Measurements from ENCODE around the gene ZSCAN2.
A peak's percentile ranks its signal among the peaks of the same experiment; 100 is the strongest.
"Not testable (repeated sequence)": the region's sequence is repeated elsewhere in the genome, so short reads cannot be mapped to it uniquely, and the experiment has no call there.

The ZSCAN2 gene

DNA sequence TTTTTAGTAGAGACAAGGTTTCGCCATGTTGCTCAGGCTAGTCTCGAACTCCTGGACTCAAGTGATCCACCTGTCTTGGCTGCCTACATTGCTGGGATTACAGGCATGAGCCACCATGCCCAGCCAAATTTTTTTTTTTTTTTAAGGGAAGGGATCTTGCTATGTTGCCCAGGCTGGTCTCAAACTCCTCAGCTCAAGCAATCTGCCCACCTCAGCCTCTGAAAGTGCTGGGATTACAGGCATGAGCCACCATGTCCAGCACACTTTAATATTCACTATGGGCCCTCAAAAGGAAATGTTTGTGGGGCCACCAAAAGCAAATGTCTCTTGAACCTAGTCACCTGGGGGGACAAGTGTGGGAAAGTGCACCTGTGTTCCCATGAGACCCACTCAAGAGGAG, 41.8 kb downstream of the ZSCAN2 start:
- DNase-seq = not testable (repeated sequence)

DNA sequence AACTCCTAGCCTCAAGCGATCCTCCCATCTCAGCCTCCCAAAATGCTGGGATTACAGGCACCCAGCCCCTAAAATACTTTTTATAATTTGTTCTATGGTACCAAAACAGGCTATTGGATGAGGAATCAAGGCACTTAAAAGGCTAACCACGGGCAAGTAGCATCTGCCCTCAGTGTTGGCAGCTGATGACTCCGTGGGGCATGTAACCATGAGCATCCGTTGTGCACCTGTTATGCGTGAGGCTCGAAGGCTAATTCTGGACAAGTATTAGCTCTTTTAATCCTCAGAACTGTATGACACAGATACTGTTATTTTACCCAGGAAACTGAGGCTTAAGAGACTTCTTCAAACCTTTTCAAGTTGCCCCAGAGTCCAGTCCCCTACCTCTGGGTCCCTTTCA, 43.0 kb downstream of the ZSCAN2 start:
- DNase-seq = no peak

DNA sequence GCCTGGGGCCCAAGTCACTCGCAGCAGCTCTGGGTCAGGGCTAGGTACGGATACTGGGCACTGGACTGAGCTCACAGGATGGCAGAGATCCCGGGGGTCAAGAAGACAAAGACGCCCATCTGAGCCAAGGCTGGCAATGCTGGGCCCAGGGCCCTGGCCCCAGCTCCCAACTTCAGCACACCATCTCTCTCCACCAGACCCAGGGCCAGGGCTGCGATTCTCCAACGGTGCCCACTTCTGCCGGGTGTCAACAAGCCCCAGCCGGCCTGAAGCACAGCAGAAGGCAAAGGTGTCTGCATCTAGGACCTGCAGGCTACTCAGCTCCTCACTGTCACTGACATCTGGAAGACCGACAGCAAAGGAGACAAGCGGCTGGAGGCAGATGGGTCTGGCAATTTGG, 44.7 kb downstream of the ZSCAN2 start:
- DNase-seq = no peak

DNA sequence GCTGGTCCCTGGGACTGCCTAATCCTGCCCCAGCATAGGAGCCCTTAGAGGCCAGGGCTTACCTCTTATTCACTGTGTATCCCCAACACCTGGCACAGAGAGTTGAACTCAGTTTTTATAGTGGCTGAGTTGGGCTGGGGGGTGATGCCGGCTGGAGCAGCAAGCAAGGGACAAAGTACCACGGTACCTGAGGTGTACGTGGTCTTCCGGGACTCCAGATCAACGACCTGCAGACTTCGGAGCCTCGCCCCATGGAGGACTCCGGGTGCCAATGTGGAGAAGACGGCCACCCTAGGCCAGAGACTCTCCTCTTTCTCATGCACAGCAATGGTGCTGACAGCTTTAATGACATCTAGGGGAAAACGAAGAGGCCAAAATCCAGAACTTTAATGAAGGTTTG, 45.2 kb downstream of the ZSCAN2 start:
- no peak for DNase-seq

DNA sequence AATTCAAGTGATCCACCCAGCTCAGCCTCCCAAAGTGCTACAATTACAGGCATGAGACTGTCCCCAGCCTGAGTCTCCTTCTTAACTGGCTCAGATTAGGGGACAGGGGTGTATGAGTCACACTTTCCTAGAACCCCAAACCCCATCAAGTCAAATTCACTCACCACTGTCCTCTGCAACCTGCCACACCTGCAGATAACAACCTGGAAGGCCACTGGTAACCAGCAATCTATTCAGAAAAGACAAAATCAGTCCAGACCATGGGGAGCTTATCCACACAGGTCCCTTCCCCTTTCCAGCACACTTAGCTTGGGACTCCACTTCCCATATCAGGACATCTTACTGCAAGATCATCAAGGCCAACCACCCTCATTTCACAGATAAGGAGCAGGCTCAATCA, 46.9 kb downstream of the ZSCAN2 start:
- no peak for DNase-seq

DNA sequence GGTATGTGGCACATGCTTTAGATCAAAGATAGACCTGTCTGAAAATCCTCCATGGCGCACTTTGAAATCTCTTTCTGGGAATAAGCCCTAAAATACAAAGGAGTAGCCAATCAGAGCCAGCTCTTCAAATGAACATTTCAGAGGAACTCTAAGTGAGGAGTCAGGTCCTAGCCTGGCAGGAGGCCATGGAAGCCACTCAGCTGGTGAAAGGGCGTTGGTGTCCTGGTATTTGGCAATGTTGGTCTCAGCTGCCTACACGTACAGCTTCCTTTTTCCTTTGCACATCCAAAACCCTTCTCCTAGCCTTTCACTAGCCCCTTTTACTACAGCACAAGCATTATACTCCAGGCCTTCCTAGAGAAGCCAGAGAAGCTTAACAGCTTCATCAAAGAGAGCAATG, 47.7 kb downstream of the ZSCAN2 start:
- DNase-seq = no peak

DNA sequence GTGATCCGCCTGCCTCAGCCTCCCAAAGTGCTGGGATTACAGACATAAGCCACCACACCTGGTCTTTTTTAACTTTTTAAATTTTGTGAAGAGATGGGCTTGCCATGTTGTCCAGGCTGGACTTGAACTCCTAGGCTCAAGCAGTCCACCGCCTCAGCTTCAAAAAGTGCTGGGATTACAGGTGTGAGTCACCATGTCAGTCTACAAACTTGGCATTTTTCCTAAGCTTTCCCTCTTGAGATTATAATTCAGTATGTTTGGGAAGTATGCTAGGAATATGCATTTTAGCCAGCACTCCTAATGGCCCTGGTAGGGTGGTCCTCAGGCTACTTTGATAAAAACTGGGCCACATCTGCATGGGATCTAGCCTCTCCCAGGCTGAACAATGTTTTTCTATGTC, 48.9 kb downstream of the ZSCAN2 start:
- no peak for DNase-seq

DNA sequence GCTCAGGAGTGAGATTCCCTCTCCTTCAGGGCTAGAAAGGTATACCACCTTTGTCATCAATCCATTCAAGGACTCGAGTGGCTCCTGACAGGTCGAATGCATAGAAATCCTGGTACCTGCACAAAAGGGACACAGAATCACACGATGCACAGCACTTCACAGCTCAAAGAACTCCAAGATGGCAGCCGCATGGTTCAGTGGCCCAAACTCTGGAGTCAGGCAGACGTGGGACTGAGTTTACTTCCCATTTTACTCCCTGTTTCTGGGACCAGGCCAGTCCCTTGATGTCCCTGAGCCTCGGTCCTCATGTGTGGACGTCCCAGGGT, 52.7 kb downstream of the ZSCAN2 start:
- DNase-seq = no peak

DNA sequence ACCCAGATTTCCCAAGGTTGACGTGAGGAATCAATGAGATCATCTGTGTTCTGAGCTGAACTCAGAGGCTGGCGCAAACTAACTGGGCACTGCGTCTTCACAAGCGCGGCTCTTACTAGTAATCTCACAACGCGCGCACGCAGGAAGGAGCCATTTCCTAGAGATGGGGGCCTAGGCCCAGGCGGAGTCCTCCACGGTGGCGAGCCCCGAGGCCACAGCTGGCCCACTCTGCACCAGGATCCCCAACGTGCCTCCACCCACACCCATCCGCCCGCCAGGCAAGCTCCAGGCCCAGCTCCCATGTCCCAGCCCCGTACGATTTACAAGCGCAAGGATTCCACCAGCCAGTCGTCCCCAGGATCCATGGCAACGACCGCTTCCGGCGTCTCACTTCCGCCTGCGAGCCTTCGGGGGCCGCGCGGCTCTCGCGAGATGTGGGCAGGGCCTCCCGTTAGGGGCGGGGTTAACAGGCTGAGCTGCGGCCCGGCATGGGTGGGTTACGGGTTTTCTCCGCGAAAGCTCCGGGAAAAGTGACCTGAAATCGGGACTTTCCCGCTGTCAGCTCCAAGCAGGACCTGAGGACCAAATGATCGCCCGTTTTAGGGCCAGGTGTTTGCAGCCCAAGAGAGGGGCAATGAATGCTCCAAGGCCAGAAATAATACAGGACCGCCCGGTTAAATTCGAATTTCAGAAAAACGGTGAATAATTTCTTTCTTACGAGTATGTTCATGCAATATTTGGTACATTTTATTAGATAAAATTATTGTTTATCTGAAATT, 53.3 kb downstream of the ZSCAN2 start, which contains the start of gene WDR73:
Gene WDR73 (minus strand): TSS at position 374 of the 779 bp plus-strand sequence. CDS start 9 bp downstream, at position 365.
- DNase-seq = peak; percentile 97

DNA sequence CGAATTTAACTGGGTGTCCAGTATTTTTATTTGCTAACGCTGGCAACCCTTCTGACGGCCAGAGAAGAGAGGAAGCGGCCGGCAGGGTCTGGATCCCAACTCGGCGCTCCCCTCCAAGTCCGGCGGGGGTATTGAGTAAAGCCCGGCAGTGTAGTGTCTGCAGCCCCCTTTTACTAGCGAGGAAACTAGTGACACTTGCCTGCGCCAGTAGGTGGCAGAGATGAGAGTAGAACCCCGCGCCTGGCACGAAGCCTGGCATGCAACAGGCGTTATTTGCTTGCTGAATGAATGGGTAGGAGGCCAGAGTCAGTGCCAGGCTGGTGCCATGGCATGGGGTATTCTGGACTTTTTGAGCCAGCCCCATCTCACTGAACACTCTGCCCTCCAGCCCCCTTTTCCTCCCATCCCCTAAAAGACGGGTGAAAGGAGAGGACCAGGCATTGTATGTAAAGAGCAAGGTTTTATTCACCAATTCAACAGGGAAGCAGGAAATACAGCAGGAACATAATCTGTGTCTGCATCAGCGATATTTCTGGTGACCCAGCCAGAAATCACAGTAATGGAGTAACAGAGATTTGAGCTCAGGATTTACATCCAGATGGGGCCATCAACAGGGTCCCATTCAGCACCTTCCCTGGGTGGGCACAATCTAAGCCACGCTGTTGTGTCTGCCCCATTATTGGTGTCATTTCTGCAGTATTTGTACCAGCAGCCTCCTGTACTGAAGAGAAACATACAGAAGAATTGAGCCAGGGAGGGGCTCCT, 54.1 kb downstream of the ZSCAN2 start:
- peak; percentile 68 to 69 for DNase-seq

DNA sequence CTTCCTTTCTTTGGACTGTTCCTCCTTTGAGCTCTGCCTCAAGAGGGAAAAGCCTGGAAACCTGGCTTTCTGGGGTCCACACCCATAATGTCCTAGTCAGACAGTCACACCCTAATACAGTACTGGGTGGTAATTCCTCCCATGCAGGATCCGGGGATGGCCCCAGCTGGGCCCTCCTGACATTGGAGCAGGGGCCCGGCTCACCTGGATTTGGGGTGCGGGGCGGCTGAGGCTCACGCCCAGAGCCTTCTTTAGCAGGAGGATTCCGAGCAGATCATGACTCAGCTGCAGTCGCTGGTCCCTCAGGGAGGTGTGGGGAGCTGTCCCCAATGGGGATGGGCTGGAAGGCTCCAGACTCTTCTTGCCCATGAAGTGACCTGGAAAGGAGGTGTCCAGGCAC, 56.2 kb downstream of the ZSCAN2 start:
- no peak for DNase-seq

DNA sequence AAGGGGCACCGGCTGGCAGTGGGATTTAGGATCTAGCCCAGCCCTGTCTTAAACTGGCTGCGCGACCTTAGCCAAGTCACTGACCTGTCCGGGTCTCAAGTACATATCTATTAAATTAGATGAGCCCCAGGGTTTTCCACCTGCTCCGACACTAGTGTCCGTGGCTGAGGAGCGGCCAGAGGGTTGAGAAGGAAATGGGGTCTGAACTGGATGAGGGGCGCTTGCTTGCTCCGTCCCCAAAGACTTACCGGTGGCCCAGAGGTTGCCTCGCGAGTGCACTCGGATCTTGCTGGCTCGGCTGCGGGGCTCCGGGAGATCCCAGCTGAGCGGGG, 56.9 kb downstream of the ZSCAN2 start:
- no peak for DNase-seq

DNA sequence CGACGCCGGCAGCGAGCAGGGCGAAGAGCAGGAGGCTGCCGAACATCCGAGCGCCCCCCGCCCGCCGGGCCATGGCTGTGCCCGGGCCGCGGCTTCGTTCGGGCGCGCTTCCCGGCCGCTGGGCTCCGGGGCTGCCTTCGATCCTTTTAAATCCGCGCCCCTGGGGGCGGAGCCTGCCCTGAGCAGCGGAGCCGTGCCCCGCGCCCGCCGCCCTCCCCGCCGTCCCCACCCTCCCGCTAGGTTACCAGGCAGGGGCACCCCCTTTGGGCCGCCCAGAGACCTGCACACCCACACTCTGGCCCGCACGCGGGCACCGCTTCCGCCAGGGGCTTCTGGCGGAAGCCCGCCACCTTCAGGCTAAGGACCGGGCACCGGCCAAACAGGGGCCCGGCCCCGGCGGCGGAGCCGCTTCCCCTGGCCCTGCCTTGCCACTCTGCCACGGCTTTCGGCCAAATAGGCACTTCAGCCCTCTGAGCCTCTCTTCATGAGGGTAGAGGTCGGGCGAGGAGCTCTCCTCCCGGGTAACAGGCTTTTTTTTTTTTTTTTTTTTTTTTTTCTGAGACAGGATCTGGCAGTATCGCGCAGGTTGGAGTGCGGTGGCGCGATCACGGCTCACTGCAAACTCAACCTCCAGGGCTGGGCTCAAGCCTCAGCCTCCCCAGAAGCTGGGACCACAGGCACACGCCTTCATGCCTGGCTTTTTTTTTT, 57.4 kb downstream of the ZSCAN2 start, which contains the start of gene NMB:
Gene NMB (minus strand): TSS at position 120 of the 708 bp plus-strand sequence. CDS start 47 bp downstream, at position 73.
- DNase-seq = peak; percentile 66 to 67

DNA sequence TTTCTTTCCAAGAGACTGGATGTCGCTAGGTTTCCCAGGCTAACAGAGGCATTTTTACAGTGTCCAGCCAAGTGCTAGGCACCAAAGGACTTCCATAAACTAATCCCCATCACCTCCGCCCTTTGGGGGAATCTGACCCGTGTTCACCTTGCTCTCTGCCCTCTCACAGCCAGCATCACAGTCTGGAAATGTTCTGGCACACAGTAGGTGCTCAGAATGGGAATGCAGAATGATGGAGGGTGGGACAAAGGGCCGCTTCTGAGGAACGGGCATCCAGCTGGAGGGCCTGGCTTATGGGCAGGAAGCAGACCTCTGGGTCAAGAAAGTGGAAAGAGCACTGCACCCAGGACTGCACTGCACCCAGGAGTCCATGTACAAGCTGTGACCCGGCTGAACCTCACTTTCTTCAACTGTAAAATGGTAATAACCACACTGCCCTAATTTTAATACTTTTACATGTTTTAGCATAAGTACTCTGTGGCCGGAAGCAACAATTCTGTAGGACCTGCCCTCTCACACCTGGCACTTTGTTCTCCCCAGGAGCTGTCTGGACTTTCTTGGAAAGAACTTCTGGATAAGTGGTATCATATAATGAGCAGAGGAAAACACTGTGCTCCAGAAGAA, 58.1 kb downstream of the ZSCAN2 start:
- DNase-seq = no peak

DNA sequence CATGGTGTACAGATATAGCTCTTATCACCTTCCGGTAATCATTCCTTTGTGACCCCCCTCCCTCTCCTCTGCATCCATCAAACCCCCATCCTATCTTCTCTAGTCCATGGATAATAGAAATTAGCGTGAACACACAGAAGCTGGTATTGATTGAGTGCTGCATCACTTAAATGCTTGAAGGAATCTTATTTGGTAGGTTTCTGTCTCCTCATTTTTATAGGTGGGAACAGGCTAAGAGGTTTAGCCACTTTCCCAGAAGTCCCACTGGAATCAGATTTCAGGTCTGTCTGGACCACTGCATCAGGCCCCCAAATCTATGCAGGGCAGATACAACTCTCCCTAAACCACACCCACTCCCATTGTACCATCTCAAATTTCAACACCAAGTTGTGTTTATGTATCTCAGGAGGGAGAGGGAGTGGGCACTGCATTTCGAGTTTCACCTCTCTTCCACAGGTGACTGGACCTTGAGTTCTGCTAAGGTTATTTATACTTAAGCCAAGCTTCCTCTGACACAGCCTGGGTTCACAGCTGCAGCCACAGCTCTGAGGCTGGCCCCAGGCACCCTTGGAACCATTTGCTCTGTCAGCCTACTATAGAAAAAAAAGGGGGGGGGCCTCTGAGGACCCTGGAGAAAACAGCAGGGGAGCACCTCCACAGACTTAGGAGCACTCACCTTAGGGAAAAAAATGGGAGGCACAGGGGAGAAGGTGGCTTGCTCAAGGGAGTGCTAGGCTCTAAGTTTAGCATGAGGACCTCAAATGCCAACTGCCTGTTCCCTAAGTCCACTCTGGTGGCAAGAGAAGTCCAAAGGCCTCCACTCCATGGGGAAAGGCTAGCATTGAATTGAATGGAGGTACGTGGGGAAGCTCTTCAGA, 59.3 kb downstream of the ZSCAN2 start:
- DNase-seq = no peak

DNA sequence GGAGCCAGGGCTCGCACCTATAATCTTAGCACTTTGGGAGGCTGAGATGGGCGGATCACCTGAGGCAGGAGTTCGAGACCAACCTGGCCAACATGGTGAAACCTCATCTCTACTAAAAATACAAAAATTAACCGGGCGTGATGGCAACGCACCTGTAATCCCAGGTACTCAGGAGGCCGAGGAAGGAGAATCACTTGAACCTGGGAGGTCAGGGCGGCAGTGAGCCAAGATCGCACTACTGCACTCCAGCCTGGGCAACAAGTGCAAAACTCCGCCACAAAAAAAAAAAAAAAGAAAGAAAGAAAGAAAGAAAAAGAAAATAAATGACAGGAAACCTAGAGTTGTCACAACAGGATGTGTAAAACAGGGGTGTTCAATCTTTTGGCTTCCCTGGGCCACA, 60.2 kb downstream of the ZSCAN2 start:
- DNase-seq = no peak

DNA sequence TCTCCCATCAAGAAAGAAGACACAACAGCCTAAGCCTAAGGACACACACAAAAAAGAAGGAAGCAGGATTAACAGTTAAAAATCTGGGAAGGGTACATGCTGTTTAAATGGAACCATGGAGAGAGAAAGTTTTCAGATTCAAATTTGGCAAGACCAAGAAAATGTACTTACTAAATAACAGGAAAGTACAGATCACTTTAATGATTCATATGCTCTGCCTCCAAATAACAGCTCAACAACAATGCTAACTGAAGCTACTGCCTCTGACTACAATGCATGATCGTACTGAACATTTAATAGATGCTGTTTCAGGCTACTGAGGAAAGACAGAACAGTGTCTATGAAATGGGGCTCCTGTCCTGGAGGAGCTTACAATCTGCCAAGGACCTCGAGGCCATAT, 65.6 kb downstream of the ZSCAN2 start:
- no peak for DNase-seq

DNA sequence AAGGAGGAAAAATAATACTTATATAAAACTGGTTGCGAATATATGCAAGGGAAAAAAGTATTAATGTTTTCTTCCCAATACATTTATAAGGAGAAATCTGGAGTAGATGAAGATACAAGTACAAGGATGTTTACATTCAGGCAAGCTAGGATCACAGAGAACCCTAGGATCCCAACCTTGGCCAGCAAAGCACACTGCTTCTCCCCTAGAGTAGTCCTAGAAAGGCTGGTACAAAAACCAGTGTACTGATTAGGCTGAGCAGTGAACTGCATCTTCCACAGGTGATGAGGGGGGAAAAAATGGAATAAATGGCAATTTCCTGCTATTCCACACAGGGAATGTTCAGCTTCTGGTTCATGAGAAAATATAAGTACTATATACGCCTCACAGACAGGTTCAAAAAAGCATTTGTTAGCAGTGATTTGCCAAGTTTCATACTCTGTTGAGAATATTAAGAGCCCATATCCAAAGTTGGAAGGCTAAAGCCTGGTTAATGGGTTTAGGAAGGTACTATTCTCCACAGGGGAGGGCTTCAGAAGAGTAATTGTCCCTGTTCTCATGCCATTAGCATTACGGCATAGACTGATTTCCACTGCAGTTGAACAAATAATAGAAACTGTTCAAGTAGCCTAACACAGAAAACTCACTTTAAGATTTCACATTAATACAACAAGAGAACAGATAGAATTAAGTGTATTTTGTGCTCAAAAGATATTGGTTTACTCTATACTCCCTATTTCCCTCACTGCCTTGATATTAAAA, 67.6 kb downstream of the ZSCAN2 start:
- no peak for DNase-seq

DNA sequence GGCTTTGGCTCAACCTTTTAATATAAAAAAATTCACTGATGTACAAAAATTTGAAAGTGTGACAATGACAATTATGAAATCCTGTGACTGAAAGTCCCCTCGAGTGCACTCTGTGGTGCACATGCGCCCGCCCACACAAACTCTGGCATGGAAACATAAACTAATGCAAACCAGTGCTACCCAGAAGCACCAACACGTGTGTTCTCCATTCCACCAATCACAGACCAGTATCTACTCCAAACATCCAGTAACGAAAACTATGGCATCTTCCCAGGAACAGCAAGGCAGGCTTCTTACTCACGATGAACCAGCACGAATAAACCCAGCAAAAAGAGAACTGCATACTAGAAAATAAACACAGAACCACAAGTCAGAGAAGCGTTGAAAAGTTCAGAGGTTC, 68.9 kb downstream of the ZSCAN2 start:
- peak; percentile 30 to 53 for DNase-seq

DNA sequence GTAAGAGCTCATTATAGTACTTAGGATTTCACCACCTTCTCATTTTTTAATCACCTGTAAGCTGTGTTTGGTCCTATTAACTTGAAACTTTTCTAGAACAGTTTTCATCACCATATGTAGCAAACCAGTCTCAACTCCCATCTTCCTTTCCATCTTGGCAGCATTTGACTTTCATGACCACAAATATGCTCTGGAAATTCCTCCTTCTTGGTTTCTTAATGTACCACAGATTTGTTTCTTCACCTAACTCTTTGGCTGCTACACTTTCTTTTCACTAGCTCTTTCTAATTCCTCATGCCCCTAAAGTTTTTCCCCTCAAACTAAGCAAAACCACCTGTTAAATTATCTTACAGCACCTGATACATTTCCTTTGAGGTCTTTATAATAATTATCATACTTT, 70.4 kb downstream of the ZSCAN2 start:
- DNase-seq = no peak
